Glomerular endothelial cell (primary cell): ENCODE results near the gene ACTN4. TPM values are rescaled to one million over a fixed set of nuclear protein-coding genes. Genes with fewer than 3 reads are reported as not detected.

Experiments used
- DNase-seq: peaks from one replicate; pipeline ENCODE4 v3.0.0-alpha.2; 2011; ENCODE audit warnings: low read depth, low spot score; ENCODE audit errors: extremely low read depth
- total RNA-seq: library from RNA; depleted of rRNA; stranded (reverse); fragments of >200 nt; gene quantifications from 2 replicates; pipeline ENCODE4 v1.2.3, GENCODE V29; 2015

The ACTN4 gene
- total RNA-seq, 1 donor from 2014 or later, result 882 TPM

- no peak for DNase-seq
These were observed 29.6 kb downstream of the ACTN4 start for GRCh38 chr19:38676878-38677646.

- no peak for DNase-seq
These were observed 30.9 kb downstream of the ACTN4 start for GRCh38 chr19:38678217-38678890.

DNA sequence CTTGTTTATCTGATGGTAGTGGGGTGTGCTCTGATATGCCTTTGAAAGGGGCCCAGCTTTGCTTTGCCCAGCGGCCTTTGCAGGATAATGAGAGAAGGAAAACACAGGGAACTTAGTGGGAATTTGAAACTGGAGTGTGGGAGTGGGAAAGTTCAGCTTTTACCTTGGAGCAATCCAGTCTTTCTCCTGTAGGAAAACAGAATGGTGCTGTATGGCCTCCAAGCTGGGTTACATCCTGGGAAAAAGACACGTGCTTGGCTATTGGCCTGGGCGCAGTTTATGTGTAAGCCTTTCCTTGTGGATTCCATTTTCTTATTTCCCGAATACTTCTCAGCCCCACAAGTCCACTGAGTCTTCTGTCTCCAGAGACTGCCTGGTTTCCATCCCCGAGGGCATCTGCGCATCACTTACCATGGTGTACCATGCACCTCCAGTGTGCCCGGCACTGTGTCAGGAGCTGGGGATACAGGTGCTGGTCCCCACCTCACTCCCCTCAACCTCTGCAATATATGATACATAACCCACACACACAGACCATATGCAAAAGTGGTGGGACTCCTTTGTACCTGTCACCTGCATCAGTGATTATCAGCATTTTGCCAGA lies 31.5 kb downstream of the ACTN4 start:
- DNase-seq, result no peak

- no peak for DNase-seq
These were observed 32.4 kb downstream of the ACTN4 start for GRCh38 chr19:38679839-38680238.

DNA sequence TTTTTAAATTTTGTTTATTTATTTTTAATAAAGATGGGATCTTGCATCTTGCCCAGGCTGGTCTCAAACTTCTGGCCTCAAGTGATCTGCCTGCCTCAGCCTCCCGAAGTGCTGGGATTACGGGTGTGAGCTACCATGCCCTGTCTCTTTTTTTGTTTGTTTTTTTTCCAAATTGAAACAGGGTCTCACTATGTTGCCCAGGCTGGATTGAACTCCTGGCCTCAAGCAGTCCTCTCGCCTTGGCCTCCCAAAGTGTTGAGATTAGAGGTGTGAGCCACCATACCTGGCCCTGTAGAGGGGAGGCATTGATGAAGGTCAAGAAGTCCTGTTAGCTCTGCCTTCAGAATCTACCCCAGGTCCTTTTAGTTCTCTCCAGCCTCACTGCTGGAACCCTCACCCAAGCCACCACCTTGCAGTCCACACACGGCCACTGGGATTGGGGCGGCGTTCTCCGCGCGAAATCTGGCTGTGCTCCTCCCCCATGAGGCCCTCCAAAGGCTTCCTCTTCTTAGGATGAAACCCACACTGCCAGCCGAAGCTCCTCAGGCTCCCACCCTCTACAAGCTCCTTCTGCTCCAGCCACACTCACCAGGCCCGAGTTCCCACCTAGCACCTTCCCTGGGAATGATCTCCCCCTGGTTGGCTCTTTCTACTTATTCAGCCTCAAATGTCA lies 34.9 kb downstream of the ACTN4 start:
- DNase-seq, result no peak

- DNase-seq, result no peak
These were observed 35.5 kb downstream of the ACTN4 start for GRCh38 chr19:38682872-38683392.

- no peak for DNase-seq
These were observed 36.1 kb downstream of the ACTN4 start for GRCh38 chr19:38683393-38684077.

GRCh38 chr19:38684078-38684861 lies 36.8 kb downstream of the ACTN4 start:
- DNase-seq, result no peak

DNA sequence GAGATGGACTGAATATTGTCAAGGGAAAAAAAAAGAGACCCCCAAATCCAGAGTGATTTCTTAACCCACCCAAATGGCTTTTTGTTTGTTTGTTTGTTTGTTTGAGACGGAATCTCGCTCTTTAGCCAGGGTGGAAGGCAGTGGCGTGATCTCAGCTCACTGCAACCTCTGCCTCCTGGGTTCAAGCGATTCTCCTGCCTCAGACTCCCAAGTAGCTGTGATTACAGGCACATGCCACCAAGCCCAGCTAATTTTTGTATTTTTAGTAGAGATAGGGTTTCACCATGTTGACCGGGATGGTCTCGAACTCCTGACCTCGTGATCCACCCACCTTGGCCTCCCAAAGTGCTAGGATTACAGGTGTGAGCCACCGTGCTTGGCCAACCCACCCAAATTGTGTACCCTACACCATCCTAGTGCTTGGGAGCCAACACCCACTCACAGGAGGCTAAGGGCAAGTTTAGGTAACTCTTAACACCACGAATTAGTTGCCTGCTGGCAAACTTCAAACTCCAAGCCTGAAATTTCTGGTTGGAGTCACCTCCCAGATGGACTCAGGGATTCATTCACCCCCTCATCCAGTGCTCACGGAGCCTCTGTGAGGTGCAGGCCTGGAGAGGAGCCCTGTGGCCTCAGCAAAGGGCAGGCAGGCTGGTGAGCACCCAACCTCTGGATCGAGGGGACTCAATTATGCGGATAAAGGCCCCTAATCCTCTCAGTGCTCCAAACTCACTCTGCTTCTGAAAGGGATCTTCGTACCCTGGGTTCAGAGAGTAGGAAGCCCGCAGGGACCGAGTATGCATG lies 37.6 kb downstream of the ACTN4 start:
- DNase-seq, result no peak

- DNase-seq, result no peak
These were observed 38.4 kb downstream of the ACTN4 start for GRCh38 chr19:38685666-38686529.

- no peak for DNase-seq
These were observed 39.1 kb downstream of the ACTN4 start for GRCh38 chr19:38686530-38686888.

DNA sequence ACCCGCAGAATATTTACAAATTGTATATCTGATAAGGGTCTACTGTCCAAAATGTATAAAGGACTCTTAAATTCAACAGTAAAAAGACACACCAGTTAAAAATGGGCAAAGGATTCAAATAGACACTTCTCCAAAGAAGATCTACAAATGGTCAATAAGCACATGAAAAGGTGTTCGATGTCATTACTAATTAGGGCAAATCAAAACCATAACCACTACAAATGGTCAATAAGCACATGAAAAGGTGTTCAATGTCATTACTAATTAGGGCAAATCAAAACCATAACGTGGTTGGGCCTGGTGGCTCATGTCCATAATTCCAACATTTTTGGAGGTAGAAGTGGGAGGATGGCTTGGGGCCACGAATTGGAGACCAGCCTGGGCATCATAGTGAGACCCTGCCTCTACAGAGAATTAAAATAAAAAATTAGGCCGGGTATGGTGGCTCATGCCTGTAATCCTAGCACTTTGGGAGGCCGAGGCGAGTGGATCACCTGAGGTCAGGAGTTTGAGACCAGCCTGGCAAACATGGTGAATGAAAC lies 40.5 kb downstream of the ACTN4 start:
- DNase-seq, result no peak

- no peak for DNase-seq
These were observed 42.7 kb downstream of the ACTN4 start for GRCh38 chr19:38690146-38690545.

DNA sequence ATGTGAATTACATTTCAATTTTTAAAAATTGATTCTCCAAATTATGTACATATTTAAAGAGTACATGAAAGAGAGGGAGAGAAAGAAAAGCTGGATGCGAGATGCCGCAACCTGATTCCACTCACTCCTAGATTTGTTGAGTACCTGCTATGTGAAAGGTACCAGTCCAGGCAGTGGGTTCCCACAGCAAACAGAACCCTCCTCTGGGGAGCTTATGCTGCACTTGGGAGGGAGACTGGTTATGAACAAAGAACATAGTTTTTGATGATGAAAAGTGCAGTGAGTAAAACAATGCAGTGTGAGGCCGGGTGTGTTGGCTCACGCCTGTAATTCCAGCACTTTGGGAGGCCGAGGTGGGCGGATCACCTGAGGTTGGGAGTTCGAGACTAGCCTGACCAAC lies 43.4 kb downstream of the ACTN4 start:
- no peak for DNase-seq

- no peak for DNase-seq
These were observed 44.5 kb downstream of the ACTN4 start for GRCh38 chr19:38691938-38692457.

GRCh38 chr19:38692458-38693379 lies 45.3 kb downstream of the ACTN4 start:
- no peak for DNase-seq
